Stimulated activated CD4-positive, alpha-beta T cell treated with anti-CD3 and anti-CD28 coated beads, Interleukin-2, amount 100 ng/mL, for 24 hours (primary cell): ENCODE data around the gene OPRM1.
"Not testable (repeated sequence)": the region's sequence is repeated elsewhere in the genome, so short reads cannot be mapped to it uniquely, and the experiment has no call there.

Experiments used
- DNase-seq, 2 donors: peaks; one replicate each; pipeline ENCODE4 v3.0.0-alpha.2; 2020

OPRM1 gene

DNA sequence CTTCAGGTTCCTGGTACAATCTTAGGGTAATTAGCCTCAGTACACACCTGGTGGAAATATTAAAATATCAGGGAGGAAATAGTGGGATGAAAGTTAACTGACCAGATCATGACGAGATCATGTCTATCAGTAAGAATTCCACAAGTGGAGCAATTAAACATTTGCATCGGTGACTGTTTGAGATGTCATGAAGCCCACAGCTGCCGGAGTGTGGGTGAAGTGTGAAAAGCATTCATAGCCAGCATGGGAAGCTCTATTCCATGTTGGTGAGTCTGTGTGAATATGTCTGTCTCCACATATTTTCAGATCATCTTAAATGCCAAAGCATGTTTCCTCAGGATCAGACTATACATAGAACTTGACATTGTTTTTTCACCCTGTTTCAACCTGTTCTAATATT lies 174.7 kb downstream of the OPRM1 start:
- DNase-seq: no peak

DNA sequence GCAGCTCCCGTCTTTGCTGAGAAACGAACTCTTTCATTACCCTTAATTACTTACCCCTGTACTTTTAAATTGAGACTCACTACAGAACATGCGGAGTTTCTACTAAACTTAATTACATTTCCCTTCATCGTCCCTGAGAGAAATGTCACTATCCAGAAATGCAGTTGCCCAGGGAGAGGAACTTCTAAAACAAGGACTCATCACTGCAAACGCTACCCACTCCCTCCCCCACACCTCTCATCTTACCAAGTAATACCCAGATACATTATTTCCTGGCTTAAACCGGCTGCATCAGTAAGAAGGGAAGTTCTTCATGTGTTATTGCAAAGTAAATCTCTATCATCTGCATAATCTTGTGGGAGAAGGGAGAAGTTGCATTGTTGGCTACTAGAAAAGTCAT lies 179.3 kb downstream of the OPRM1 start:
- peak; percentile 23 to 31 for DNase-seq

DNA sequence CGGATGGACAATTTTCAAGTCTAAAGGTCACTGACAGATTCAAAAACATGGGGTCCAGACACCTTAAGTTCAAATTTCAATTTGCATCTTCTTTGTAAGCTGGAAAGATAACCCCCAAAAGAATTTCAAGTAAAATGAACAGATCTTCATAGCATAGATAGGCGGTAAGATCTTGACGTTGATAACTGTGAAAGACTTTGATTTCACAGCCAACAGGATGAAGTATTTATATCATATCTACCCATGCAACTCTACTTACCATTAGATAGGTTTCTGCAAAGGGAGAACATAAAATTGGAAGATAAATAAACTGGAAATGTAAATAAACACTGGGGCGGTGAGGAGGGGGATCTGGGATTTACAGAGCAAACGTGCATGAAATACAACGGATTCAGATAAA lies 179.7 kb downstream of the OPRM1 start:
- no peak for DNase-seq

DNA sequence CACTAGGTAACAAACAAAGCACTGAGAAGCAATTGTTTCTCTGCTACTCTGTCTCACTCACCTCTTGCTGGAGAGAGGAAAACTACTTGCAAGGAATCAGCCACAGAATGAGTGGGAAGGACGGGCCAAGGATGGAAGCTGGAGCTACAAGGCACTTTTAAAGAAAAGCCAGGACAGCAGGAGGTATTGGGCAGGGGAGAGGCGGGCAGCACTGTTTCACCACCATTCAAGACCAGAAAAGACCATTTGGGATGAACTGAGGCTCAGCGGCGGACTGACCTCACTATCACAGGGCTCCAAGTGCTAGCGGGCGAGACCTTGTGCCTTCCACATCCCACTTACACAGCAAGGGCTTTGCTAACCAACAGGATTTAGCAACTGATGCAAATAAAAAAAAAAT lies 180.2 kb downstream of the OPRM1 start:
- DNase-seq: no peak

DNA sequence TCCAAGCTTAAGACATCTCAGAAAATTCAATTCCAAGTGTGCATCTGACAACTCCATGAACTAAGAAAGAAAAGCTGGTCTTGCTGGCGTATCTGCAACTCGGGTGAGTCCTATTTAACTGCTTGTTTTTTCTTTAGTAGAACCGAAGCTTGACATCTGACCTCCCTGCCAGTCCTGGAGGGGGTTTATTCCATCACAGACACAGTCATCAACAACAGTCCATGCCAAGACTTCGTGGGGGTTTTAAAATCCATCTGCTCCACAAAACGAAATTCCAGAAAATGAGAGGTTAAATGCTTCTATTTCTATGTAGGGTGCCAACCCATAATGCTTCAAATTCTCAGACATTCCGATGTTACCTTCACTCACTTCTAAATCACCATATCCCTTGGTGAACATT lies 183.7 kb downstream of the OPRM1 start:
- DNase-seq: no peak

DNA sequence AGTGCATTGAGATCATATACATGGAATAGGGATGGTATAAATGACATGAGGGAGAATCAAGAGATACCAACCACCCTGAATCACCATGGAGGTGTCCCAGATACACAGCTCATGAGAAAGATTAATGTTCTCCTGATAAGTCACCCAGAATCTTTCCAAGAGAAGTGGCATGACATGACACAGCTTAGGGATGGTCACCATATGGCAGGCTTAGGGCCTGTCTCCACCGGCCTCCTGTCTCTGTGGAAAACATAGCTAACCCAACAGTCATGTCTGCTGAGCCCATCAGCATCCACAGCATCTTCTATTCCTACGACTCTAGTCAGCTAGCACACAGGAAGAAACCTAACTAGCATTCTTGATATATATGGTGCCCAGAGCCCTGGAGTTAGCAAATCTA lies 184.3 kb downstream of the OPRM1 start:
- DNase-seq: no peak

DNA sequence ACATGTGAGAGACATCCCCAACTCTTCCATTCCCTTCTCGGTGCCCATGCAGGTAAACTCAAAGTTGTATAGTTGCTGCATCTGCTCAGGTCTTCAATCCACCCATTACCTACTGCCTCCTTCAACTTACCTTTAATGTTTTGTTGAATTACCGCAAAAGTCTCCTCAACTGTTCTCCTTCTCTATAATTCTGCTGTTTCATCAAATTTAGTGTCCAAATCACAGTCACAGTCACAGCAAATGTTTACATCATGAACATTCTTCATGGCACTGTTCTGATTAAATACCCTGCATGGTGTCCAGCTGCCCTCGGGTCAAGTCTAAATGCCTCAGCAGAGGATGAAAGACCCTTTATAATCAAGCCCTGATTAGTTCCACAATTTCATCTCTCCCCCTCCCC lies 187.4 kb downstream of the OPRM1 start:
- no peak for DNase-seq

DNA sequence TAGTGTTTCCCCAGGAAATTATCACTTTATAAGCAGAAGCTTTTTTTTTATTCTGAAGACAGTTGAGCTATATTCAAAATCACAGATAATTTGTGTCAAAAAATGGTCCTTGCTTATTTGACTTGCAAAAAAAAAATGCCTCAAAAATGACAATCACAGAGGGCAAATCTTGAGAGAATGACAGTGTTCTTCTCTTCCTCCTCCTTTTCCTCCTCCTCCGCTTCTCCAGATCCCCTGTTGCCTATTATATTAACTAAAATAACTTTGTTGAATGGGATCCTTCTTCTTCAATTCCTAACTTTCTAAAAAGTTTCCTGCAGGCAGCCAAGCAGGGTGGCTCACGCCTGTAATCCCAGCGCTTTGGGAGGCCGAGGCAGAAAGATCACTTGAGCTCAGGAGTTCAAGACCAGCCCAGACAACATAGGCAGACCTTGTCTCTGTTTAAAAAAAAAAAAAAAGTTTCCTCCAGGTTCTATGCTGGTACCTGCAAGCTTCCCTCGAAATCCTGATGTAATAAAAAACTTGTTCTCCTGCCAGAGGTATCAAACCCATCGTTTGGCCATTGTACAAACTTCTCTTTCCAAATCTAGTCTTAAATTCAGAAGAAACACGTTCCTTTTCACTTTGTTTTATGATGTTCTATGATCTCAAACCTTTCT lies 189.0 kb downstream of the OPRM1 start:
- no peak for DNase-seq

DNA sequence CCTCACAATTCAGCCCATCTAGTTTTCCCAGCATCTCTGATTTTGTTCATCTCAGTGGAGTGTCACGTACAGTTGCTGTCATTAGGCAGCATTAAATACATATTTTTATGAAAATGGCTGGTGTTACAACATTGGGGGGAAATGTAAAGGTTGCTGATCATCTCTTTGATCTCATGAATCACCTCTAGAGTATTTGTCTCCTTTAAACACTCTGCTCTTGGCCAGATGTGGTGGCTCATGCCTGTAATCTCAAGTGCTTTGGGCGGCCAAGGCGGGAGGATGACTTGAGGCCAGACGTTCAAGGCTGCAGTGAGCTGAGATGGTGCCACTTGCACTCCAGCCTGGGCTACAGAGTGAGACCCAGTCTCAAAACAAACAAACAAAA lies 189.5 kb downstream of the OPRM1 start:
- no peak for DNase-seq

DNA sequence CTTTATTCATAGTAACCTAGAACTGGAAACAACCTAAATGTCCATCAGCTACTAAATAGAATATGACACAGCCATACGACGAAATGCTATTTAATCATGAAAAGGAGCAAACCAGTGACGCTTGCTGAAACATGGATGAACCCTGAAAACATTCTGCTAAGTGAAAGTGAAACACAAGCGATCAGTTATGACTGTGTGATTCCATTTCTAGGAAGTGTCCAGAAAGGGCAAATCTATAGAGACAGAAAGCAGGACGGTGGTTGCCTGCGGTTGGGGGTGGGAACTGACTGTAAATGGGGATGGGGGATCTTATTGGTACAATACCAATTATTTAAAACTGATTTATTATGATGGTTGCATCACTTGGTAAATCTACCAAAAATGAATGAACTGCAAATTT lies 190.7 kb downstream of the OPRM1 start:
- peak; percentile 66 to 70 for DNase-seq

DNA sequence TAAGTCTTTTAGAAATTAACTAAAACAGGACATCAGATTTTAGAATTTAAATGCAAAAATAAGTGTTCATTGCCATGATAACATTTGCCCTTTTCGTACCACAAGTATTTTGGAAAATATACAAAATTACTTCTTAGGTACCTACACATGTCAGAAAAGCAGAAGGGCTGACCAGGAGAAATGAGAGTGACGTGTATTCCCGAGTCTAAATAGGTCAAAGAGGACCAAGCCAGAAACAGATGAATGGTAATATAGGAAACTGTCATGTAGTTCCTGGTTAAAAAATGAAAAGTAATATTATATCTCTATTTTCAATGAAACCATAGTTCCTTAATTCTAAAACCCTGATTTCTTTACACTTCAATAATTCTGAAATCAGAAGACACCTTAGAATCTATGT lies 191.4 kb downstream of the OPRM1 start:
- no peak for DNase-seq

DNA sequence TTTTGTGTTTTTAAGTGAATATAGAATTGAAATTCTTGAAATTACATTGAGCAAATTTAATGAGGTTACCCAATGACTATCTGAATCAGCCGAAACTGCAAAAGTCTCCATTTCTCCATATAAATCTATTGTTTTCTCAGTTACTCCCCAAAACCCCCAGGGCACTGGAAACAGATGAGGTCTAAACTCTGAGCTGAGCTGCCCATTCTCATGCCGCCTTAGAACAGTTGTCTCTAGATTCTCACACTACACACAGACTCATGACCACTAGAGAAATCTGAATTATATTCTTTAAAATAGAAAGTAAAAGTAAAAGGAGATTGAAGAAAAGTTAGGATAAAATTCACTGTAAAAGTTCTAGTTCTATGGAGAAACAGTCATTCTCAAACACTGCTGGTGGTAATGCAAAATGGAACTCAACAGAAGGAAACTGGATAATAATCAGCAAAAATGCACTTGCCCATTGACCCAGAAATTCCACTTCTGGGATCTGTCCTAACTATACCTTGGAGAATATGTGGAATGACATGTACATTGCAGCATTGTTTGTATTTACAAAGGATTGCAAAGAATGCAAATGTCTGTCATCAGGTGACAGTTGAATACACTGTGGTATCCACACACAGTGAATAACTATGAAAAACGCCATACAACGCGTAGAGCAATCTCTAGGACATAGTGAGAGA lies 192.0 kb downstream of the OPRM1 start:
- no peak for DNase-seq

DNA sequence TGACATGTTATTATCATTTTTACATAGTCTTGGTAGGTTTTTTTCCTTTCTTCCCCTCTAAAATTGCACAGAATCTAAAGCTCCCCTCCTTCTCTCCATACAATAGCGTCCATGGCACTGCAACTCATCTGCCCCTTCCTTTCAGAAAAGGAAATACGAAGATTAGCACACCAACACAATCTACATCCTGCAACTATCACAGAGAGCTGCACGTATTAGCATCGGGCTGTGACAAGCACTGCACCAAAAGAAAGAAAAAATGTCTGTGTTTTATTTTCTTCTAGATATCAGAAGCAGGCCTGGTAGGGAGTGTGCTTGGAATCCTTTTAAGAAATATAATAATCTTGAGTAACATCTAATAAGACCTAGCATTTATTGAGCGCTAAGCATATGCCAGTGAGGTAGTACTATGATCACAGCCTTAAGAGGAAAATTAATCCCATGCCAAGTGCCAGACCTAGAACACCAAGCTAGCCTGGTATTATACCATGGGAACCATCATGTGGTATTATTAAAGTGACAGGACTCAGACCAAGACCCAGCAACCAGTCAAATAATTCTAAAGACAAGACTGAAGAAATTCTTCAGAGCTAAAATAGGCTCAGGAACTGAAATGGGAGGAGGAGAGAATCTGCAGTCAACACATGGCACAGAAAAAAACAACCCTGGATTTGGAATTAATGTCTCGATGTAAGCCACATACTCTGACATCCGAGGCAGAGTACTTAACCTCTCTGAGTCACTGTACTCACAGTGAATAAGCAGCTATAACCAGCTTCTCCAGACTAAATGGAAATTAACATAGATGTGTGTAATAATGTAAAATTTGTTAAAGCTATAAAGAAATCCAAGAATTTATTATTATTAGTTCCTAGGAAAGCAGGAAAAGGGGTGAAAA lies 193.2 kb downstream of the OPRM1 start:
- no peak for DNase-seq

DNA sequence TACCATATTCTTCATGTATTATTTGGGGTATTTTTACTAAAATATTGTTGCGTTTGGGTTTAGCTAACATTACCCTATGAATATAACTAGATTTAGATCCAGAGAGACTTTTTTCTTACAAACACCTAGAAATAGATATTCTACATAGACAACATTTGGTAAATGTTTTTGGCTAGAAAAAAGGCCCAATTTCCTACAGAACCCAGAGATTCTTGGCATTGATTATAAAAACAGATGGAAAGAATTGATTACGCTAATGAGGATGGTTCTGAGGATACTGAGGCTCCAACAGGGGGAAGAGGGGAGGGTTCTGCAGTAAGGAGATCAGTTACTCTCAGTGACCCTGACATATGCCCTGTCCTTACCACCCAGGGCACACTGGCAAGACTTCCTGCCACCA lies 194.3 kb downstream of the OPRM1 start:
- DNase-seq: no peak

DNA sequence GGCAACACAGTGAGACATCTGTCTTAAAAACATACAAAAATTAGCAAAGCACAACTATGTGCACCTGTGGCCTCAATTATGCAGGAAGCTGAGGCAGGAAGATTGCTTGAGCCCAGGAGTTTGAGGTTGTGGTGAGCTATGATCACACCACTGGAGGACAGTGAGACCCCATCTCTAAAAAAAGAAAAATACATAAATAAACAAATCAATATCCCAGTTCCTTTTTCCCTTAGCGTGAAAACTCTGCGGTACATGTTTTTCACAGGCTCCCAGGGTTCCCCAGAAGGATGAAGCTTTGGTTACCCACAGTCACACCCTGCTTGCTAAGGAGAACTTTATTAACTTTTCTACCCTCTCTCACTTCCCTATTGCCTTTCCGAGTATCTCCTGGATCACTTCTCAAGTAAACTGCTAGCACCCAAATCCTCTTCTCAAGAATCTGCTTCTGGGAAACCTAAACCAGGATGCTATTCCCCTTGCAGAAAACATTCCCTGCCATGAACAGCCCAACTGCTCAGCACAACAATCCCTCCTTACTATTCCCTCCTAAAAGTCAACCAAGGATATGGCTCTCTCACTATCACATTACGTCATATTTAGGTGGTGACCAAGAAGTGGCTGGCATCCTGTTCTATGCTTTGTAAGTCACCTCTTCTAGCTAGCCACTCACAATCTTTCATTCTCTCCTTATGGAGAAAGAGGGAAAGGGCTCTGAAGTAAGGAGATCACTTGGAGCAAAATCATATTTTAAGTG lies 195.2 kb downstream of the OPRM1 start:
- DNase-seq: no peak

DNA sequence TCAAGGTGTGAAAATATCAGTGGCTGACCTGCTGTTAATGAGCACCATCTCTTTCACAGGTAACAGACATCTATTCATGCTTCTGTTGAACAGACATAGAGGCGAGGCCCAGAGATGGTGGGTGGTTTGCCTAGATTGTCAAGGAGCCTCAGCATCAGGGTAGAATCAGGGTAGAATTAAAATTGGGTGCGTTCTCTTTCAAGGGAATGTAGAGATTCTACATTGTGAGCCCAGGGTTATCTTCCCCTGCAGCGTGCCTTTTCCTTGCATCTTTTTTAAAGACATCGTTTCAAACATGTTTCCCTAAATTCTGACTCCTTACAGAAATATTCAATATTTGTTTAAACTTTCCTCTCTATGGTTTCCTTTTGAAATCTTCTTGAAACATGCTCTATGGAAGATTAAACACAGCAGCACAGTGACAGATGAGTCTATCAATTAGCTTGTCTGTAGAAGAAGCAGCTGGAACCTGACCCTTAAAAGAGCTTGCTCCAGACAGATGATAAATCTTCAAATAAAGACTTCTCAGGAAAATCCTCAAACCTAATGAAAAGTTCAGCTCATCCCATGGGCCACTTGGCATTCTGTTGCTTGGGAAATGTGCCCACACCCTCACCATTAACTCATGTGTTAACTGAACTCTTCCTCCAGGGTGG lies 197.7 kb downstream of the OPRM1 start:
- no peak for DNase-seq

DNA sequence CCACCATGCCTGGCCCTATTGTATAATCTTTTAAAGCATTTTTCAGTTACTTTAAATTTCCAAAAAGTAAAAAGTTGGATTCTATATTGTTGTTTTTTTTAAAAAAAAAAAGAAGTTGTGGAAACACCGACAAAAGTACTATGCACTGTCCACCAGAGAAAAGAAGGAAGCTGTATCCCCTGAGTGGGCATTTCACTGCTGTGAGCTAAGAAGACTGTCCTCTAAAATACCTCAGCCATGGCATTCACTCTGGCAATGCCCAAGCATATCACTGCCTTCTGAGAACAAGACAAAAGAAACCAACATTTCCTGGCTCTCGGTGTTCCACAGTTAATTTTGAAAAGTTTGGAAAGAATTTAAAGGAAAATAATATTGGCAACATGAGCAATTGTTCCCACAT lies 199.8 kb downstream of the OPRM1 start:
- DNase-seq: no peak

DNA sequence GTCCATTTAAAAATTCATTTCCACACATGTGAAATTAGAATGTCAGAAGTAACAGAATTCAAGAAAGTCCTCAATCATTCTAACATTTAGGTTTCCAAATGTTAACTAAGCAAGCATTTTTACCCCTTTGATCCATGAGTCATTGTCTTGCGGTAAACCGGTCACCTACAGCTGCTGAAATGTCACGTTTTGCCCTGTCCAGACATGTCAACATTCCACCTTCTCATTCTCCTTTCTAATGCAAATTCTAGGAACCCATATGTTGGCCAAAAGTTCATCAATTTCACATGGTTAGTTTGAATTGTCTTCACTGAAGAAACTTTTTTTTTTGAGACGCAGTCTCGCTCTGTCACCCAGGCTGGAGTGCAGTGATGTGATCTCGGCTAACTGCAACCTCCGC lies 200.4 kb downstream of the OPRM1 start:
- no peak for DNase-seq

DNA sequence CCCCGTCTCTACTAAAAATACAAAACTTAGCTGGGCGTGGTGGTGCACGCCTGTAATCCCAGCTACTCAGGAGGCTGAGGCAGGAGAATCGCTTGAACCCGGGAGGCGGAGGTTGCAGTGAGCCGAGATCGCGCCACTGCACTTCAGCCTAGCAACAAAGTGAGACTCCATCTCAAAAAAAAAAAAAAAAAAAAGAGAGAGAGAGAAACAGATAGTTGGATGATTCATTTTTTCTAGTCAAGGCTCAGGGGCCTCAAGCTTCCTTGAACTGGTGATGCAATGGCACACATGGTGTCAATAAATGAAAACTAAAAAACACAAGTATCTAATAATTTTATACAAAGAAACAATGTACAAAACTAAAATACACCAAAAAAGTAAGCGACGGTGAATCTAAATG lies 202.0 kb downstream of the OPRM1 start:
- DNase-seq: not testable (repeated sequence)

DNA sequence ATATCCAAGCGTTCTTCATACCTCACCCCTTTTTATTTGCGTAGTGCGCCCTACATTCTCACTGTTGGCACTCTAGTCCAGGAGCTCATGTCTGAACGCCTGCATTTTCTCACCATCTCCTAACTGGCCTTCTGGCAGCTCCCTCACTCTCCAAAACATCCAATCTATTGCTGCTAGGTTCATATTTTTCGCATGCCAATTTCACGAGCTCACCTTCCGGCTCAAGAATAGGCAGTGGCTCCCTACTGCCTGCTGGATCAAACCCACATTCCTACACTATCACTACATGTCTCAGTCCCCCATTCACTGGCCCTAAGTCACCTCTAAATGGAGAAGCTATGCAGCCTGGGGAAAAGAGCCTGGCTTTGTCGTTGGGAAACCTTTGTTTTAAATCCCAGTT lies 202.5 kb downstream of the OPRM1 start:
- DNase-seq: no peak

DNA sequence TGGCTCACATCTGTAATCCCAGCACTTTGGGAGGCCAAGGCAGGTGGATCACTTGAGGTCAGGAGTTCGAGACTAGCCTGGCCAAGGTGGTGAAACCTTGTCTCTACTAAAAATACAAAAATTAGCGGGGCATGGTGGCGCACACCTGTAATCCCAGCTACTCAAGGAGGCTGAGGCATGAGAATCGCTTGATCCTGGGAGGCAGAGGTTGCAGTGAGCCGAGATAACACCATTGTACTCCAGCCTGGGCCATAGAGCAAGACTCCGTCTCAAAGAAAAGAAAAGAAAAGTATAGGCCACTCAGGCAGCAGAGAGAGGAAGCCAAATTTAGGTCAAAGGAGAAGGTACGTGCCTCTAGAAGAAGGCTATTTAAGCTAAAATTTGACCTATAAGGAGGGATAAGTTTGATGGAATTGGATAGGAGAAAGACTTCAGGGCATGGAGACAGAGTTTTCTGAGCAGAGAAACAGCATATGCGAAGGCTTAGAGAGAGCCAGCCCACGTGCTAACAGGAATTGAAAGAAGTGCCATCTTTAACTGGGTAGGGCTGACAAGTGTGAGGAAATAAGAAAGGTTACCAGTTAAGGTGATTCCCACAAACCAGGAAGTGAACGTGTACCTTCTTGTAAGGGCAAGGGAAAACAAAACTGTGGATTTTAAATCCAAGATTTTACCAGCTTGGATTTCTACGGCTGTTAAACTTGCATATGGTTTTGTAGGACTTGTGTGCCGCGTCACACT lies 203.7 kb downstream of the OPRM1 start:
- no peak for DNase-seq
